ENCODE results near the gene SLC25A28. TPM values are rescaled to one million over a fixed set of nuclear protein-coding genes. Genes with fewer than 3 reads are reported as not detected.
A peak's percentile ranks its signal among the peaks of the same experiment; 100 is the strongest.

Gene SLC25A28
- polyA plus RNA-seq (2013, experiment 1 of 2): 36.1 TPM
- 35.3 TPM for polyA plus RNA-seq (2013, experiment 2 of 2)

- peak within 1 kb of the TSS; percentile 96 to 98 for H3K18ac ChIP-seq (ENCODE audit: low read depth in 1 of 2, low read length in 2 of 2)
- peak within 1 kb of the TSS in 1 of 2 experiments; percentile 91 for H3K14ac ChIP-seq (ENCODE audit: low read length in 2 of 2)
- H3K4me2 ChIP-seq (ENCODE audit: low read length, poor library complexity, severe bottlenecking): peak within 1 kb of the TSS; percentile 98
- H2BK15ac ChIP-seq (ENCODE audit: low read depth, poor library complexity, severe bottlenecking): peak within 1 kb of the TSS; percentile 96
- H3K4me1 ChIP-seq (ENCODE audit: control insufficient read depth, insufficient read depth, low read depth, low read length): peaks cover 3% of the 10 kb centered on the region
- peak within 1 kb of the TSS in 1 of 2 experiments; percentile 71 for H2BK12ac ChIP-seq (ENCODE audit: low read length in 2 of 2)
- H3K9ac ChIP-seq (ENCODE audit: low read length): peak within 1 kb of the TSS; percentile 98
- H3K36me3 ChIP-seq (ENCODE audit: control insufficient read depth in 1 of 2, insufficient read depth in 2 of 2, low read depth in 1 of 2, low read length in 2 of 2): peaks cover 0 to 5% of the 10 kb centered on the region in 2 experiments
- peak within 1 kb of the TSS; percentile 99 for H3K27ac ChIP-seq (ENCODE audit: low read length, poor library complexity, severe bottlenecking)
- H4K91ac ChIP-seq (ENCODE audit: low read length): peak within 1 kb of the TSS; percentile 99
- peak within 1 kb of the TSS; percentile 82 to 99 for H3K4me3 ChIP-seq (ENCODE audit: insufficient read depth in 1 of 2, low read depth in 1 of 2, low read length in 2 of 2)
- H2BK5ac ChIP-seq (ENCODE audit: low read depth, low read length, poor library complexity, severe bottlenecking): peak within 1 kb of the TSS; percentile 97
- peaks cover 13% of the 10 kb centered on the region for H3K79me1 ChIP-seq (replicated peaks; ENCODE audit: low read length, poor library complexity, severe bottlenecking)
- peak within 1 kb of the TSS; percentile 69 for H2AFZ ChIP-seq (ENCODE audit: low read depth, low read length)
- H3K4ac ChIP-seq (ENCODE audit: low read depth in 1 of 2, low read length in 2 of 2): peak within 1 kb of the TSS; percentile 77 to 95
- no peak within 1 kb of the TSS for H2AK5ac ChIP-seq (ENCODE audit: low read length, severe bottlenecking)
- DNase-seq: peak; percentile 100
- no peaks in the 10 kb centered on the region for H3K27me3 ChIP-seq (ENCODE audit: control insufficient read depth in 1 of 2, insufficient read depth in 1 of 2, low read length in 2 of 2)
- WGBS: 1% methylated on average over 43 of the region's 75 CpGs
- H3K23ac ChIP-seq (ENCODE audit: low read length in 2 of 2): peak within 1 kb of the TSS; percentile 16 to 64
- peak within 1 kb of the TSS; percentile 100 for H4K8ac ChIP-seq (ENCODE audit: low read length)
- H2BK120ac ChIP-seq (ENCODE audit: low read depth, low read length): peak within 1 kb of the TSS; percentile 97
- H3K9me3 ChIP-seq (ENCODE audit: control insufficient read depth, low read length): no peaks in the 10 kb centered on the region
Observed at GRCh38 chr10:99619851-99620710, at the start of gene SLC25A28. TSS of gene SLC25A28 (minus strand) at chr10:99620439. CDS start at chr10:99620335, 104 bp downstream.

- Histone ChIP-seq H3K36me3 (ENCODE audit: control insufficient read depth in 1 of 2, insufficient read depth in 2 of 2, low read depth in 1 of 2, low read length in 2 of 2) (peaks cover 18 to 66% of the 10 kb centered on the region in 2 experiments), H2BK5ac (ENCODE audit: low read depth, low read length, poor library complexity, severe bottlenecking) (no peak overlapping the region), H3K4me1 (ENCODE audit: control insufficient read depth, insufficient read depth, low read depth, low read length) (peaks cover 6% of the 10 kb centered on the region), H3K23ac (ENCODE audit: low read length in 2 of 2) (no peak overlapping the region), H3K27me3 (ENCODE audit: control insufficient read depth in 1 of 2, insufficient read depth in 1 of 2, low read length in 2 of 2) (no peaks in the 10 kb centered on the region), H3K9ac (ENCODE audit: low read length) (no peak overlapping the region), H2BK120ac (ENCODE audit: low read depth, low read length) (no peak overlapping the region), H4K91ac (ENCODE audit: low read length) (no peak overlapping the region), H3K14ac (ENCODE audit: low read length in 2 of 2) (no peak overlapping the region), H2AFZ (ENCODE audit: low read depth, low read length) (no peak overlapping the region), H2BK15ac (ENCODE audit: low read depth, poor library complexity, severe bottlenecking) (no peak overlapping the region), H2BK12ac (ENCODE audit: low read length in 2 of 2) (no peak overlapping the region), H3K4me3 (ENCODE audit: insufficient read depth in 1 of 2, low read depth in 1 of 2, low read length in 2 of 2) (no peak overlapping the region), H3K9me3 (ENCODE audit: control insufficient read depth, low read length) (no peaks in the 10 kb centered on the region), H3K4ac (ENCODE audit: low read depth in 1 of 2, low read length in 2 of 2) (no peak overlapping the region), H3K79me1 (replicated peaks; ENCODE audit: low read length, poor library complexity, severe bottlenecking) (peaks cover 12% of the 10 kb centered on the region), H3K27ac (ENCODE audit: low read length, poor library complexity, severe bottlenecking) (peak overlapping the region; percentile 74), H2AK5ac (ENCODE audit: low read length, severe bottlenecking) (no peak overlapping the region), H3K4me2 (ENCODE audit: low read length, poor library complexity, severe bottlenecking) (no peak overlapping the region), H4K8ac (ENCODE audit: low read length) (no peak overlapping the region), H3K18ac (ENCODE audit: low read depth in 1 of 2, low read length in 2 of 2) (no peak overlapping the region)
- DNase-seq: peak; percentile 89
- WGBS: 16% methylated on average over 4 of the region's 4 CpGs
Observed at GRCh38 chr10:99667108-99667751, 47.0 kb upstream of the SLC25A28 start.

GRCh38 chr10:99665304-99665703 lies 45.1 kb upstream of the SLC25A28 start:
- no peak overlapping the region for H2BK12ac ChIP-seq (ENCODE audit: low read length in 2 of 2)
- H3K79me1 ChIP-seq (replicated peaks; ENCODE audit: low read length, poor library complexity, severe bottlenecking): peaks cover 7% of the 10 kb centered on the region
- no peak overlapping the region for H3K14ac ChIP-seq (ENCODE audit: low read length in 2 of 2)
- H3K4me2 ChIP-seq (ENCODE audit: low read length, poor library complexity, severe bottlenecking): no peak overlapping the region
- H3K4me1 ChIP-seq (ENCODE audit: control insufficient read depth, insufficient read depth, low read depth, low read length): peaks cover 9% of the 10 kb centered on the region
- H3K23ac ChIP-seq (ENCODE audit: low read length in 2 of 2): no peak overlapping the region
- H2BK15ac ChIP-seq (ENCODE audit: low read depth, poor library complexity, severe bottlenecking): no peak overlapping the region
- no peak overlapping the region for H4K8ac ChIP-seq (ENCODE audit: low read length)
- WGBS: 98% methylated on average over 2 of the region's 2 CpGs
- DNase-seq: no peak
- H3K4me3 ChIP-seq (ENCODE audit: insufficient read depth in 1 of 2, low read depth in 1 of 2, low read length in 2 of 2): no peak overlapping the region
- no peak overlapping the region for H4K91ac ChIP-seq (ENCODE audit: low read length)
- no peak overlapping the region for H3K4ac ChIP-seq (ENCODE audit: low read depth in 1 of 2, low read length in 2 of 2)
- no peaks in the 10 kb centered on the region for H3K27me3 ChIP-seq (ENCODE audit: control insufficient read depth in 1 of 2, insufficient read depth in 1 of 2, low read length in 2 of 2)
- H3K9ac ChIP-seq (ENCODE audit: low read length): no peak overlapping the region
- no peak overlapping the region for H2BK5ac ChIP-seq (ENCODE audit: low read depth, low read length, poor library complexity, severe bottlenecking)
- no peak overlapping the region for H3K27ac ChIP-seq (ENCODE audit: low read length, poor library complexity, severe bottlenecking)
- H2AK5ac ChIP-seq (ENCODE audit: low read length, severe bottlenecking): no peak overlapping the region
- H3K36me3 ChIP-seq (ENCODE audit: control insufficient read depth in 1 of 2, insufficient read depth in 2 of 2, low read depth in 1 of 2, low read length in 2 of 2): peaks cover 13 to 58% of the 10 kb centered on the region in 2 experiments
- H3K9me3 ChIP-seq (ENCODE audit: control insufficient read depth, low read length): no peaks in the 10 kb centered on the region
- no peak overlapping the region for H2BK120ac ChIP-seq (ENCODE audit: low read depth, low read length)
- no peak overlapping the region for H3K18ac ChIP-seq (ENCODE audit: low read depth in 1 of 2, low read length in 2 of 2)
- H2AFZ ChIP-seq (ENCODE audit: low read depth, low read length): no peak overlapping the region

GRCh38 chr10:99661377-99661763 lies 41.1 kb upstream of the SLC25A28 start:
- peak overlapping the region in 1 of 2 experiments; percentile 86 for H3K4me3 ChIP-seq (ENCODE audit: insufficient read depth in 1 of 2, low read depth in 1 of 2, low read length in 2 of 2)
- H3K18ac ChIP-seq (ENCODE audit: low read depth in 1 of 2, low read length in 2 of 2): no peak overlapping the region
- H3K4me2 ChIP-seq (ENCODE audit: low read length, poor library complexity, severe bottlenecking): peak overlapping the region; percentile 58
- no peak overlapping the region for H2BK15ac ChIP-seq (ENCODE audit: low read depth, poor library complexity, severe bottlenecking)
- H2AFZ ChIP-seq (ENCODE audit: low read depth, low read length): no peak overlapping the region
- H3K9me3 ChIP-seq (ENCODE audit: control insufficient read depth, low read length): no peaks in the 10 kb centered on the region
- 36% methylated on average over 4 of the region's 6 CpGs for WGBS
- H2AK5ac ChIP-seq (ENCODE audit: low read length, severe bottlenecking): no peak overlapping the region
- DNase-seq: peak; percentile 87
- no peak overlapping the region for H2BK120ac ChIP-seq (ENCODE audit: low read depth, low read length)
- no peak overlapping the region for H4K8ac ChIP-seq (ENCODE audit: low read length)
- no peak overlapping the region for H4K91ac ChIP-seq (ENCODE audit: low read length)
- peaks cover 13% of the 10 kb centered on the region for H3K79me1 ChIP-seq (replicated peaks; ENCODE audit: low read length, poor library complexity, severe bottlenecking)
- H3K14ac ChIP-seq (ENCODE audit: low read length in 2 of 2): no peak overlapping the region
- H3K4me1 ChIP-seq (ENCODE audit: control insufficient read depth, insufficient read depth, low read depth, low read length): peaks cover 12% of the 10 kb centered on the region
- H3K9ac ChIP-seq (ENCODE audit: low read length): peak overlapping the region; percentile 98
- no peak overlapping the region for H2BK5ac ChIP-seq (ENCODE audit: low read depth, low read length, poor library complexity, severe bottlenecking)
- peak overlapping the region; percentile 77 for H3K27ac ChIP-seq (ENCODE audit: low read length, poor library complexity, severe bottlenecking)
- peak overlapping the region in 1 of 2 experiments; percentile 79 for H3K4ac ChIP-seq (ENCODE audit: low read depth in 1 of 2, low read length in 2 of 2)
- no peak overlapping the region for H3K23ac ChIP-seq (ENCODE audit: low read length in 2 of 2)
- H3K36me3 ChIP-seq (ENCODE audit: control insufficient read depth in 1 of 2, insufficient read depth in 2 of 2, low read depth in 1 of 2, low read length in 2 of 2): peaks cover 13 to 36% of the 10 kb centered on the region in 2 experiments
- no peak overlapping the region for H2BK12ac ChIP-seq (ENCODE audit: low read length in 2 of 2)
- H3K27me3 ChIP-seq (ENCODE audit: control insufficient read depth in 1 of 2, insufficient read depth in 1 of 2, low read length in 2 of 2): no peaks in the 10 kb centered on the region

All from mesenchymal stem cell (in vitro differentiated cells and primary cell).